HCT116 (cell line): Measurements from ENCODE around the gene CHTF18. TPM values are rescaled to one million over a fixed set of nuclear protein-coding genes. Genes with fewer than 3 reads are reported as not detected.

Source experiments
- ATAC-seq: fragments of 200-7000 bp; cut with Tn5 transposase; 2 replicates; pipeline ENCODE4 v1.9.1; 2020; ENCODE audit warnings: mild to moderate bottlenecking, moderate library complexity
- BruUV-seq: library from RNA; stranded (reverse); fragments of 400-500 nt; replicated peaks from 2 replicates; lab custom pipeline; 2021; lab: Mats Ljungman, UMichigan
- CTCF ChIA-PET: fragments of 300-600 bp; sonication (Branson Sonifier 250); formaldehyde crosslinking; loops from one replicate; lab custom pipeline; 2021; ENCODE audit warnings: antibody characterized with exemption; lab: Charles Lee
- POLR2A ChIA-PET: fragments of 300-600, 350-600 bp; sonication (Branson Sonifier 250); formaldehyde crosslinking; loops from one replicate; lab custom pipeline; 2021; ENCODE audit warnings: antibody characterized with exemption; lab: Charles Lee
- RAD21 ChIA-PET, 2 experiments: fragments of 300-600 bp; sonication (Branson Sonifier 250); formaldehyde crosslinking; loops; one replicate each; lab custom pipeline; 2023; ENCODE audit warnings: low total read pairs in 2 of 2; ENCODE audit not compliant: uncharacterized antibody in 2 of 2, unreplicated experiment in 2 of 2, low non-redundant PET in 1 of 2; lab: Charles Lee
- DNase-seq: peaks from one replicate; pipeline ENCODE4 v3.0.0-alpha.2; 2010; ENCODE audit warnings: low read depth, low spot score
- H2AFZ ChIP-seq: fragments of 200-600 bp; shearing (Covaris generic), sonication (generic); 2 replicates; pipeline ENCODE4 v1.6.1; 2017; ENCODE audit warnings: low read depth, mixed run types, mixed read lengths, antibody characterized with exemption, low read length; ENCODE audit not compliant: poor library complexity, severe bottlenecking
- H3K27ac ChIP-seq: 2 replicates; pipeline ENCODE4 v1.5.1; 2012; ENCODE audit warnings: low read depth, low read length
- H3K27me3 ChIP-seq: fragments of 200-600 bp; sonication (generic); 2 replicates; pipeline ENCODE4 v1.6.1; 2016; ENCODE audit warnings: mixed run types, low read length, mixed read lengths; ENCODE audit not compliant: insufficient read depth
- H3K36me3 ChIP-seq, 2 experiments: fragments of 200-500 bp in 1 of 2; fragments of 200-600 bp in 1 of 2; sonication (Bioruptor generic) in 1 of 2; sonication (generic) in 1 of 2; 2 replicates each; pipeline versions ENCODE4 v1.5.1 to v1.6.1; 2014 to 2016; ENCODE audit warnings: low read length in 2 of 2, inconsistent platforms in 1 of 2, mixed read lengths in 1 of 2, mixed run types in 1 of 2; ENCODE audit not compliant: insufficient read depth in 2 of 2, control insufficient read depth in 1 of 2
- H3K4me1 ChIP-seq, 2 experiments: fragments of 200-600 bp in 1 of 2; sonication (generic) in 1 of 2; 2 replicates each; pipeline versions ENCODE4 v1.5.1 to v1.6.1; 2012 to 2017; ENCODE audit warnings: low read length in 2 of 2, inconsistent platforms in 1 of 2, mild to moderate bottlenecking in 1 of 2, mixed read lengths in 1 of 2, mixed run types in 1 of 2, moderate library complexity in 1 of 2; ENCODE audit not compliant: insufficient read depth in 2 of 2, control insufficient read depth in 1 of 2
- H3K4me2 ChIP-seq: fragments of 200-600 bp; sonication (generic); 2 replicates; pipeline ENCODE4 v1.6.1; 2017; ENCODE audit warnings: mixed run types, low read length, mixed read lengths
- H3K4me3 ChIP-seq, 2 experiments: fragments of 200-600 bp in 1 of 2; sonication (generic) in 1 of 2; replicated peaks in 1 of 2; 2 replicates each; pipeline ENCODE4 v1.5.1; 2011 to 2016; ENCODE audit warnings: low read length in 2 of 2, control low read depth in 1 of 2, low read depth in 1 of 2, mild to moderate bottlenecking in 1 of 2, mixed read lengths in 1 of 2, mixed run types in 1 of 2
- H3K79me2 ChIP-seq: fragments of 200-600 bp; sonication (generic); 2 replicates; pipeline ENCODE4 v1.6.1; 2017; ENCODE audit warnings: mild to moderate bottlenecking, mixed run types, low read length, moderate library complexity, mixed read lengths; ENCODE audit not compliant: insufficient read depth
- H3K9ac ChIP-seq: fragments of 200-600 bp; sonication (generic); 2 replicates; pipeline ENCODE4 v1.6.1; 2016; ENCODE audit warnings: low read length, mixed read lengths
- H3K9me2 ChIP-seq: fragments of 200-600 bp; sonication (generic), shearing (Covaris generic); 2 replicates; pipeline ENCODE4 v1.6.1; 2017; ENCODE audit warnings: mixed run types, mild to moderate bottlenecking, moderate library complexity; ENCODE audit not compliant: insufficient read depth
- H3K9me3 ChIP-seq, 2 experiments: fragments of 200-500 bp in 1 of 2; fragments of 200-600 bp in 1 of 2; sonication (Bioruptor generic) in 1 of 2; sonication (generic) in 1 of 2; 2 replicates each; pipeline ENCODE4 v1.6.1; 2014 to 2017; ENCODE audit warnings: low read length in 2 of 2, mixed read lengths in 2 of 2, inconsistent platforms in 1 of 2, low read depth in 1 of 2, mild to moderate bottlenecking in 1 of 2, mixed run types in 1 of 2, moderate library complexity in 1 of 2; ENCODE audit not compliant: control insufficient read depth in 1 of 2, insufficient read depth in 1 of 2
- H4K20me1 ChIP-seq: fragments of 200-600 bp; sonication (generic), shearing (Covaris generic); 2 replicates; pipeline ENCODE4 v1.6.1; 2017; ENCODE audit warnings: mixed run types, mild to moderate bottlenecking, moderate library complexity; ENCODE audit not compliant: insufficient read depth
- SP1 ChIP-seq: IDR thresholded peaks from 2 replicates; pipeline ENCODE4 v1.6.1; 2012; ENCODE audit warnings: low read depth
- intact Hi-C: fragments of 100-400 bp; cut with micrococcal nuclease; formaldehyde crosslinking; loops from 2 replicates; pipeline ENCODE4 v1.10.0; 2022
- total RNA-seq: library from RNA; stranded (reverse); gene quantifications from one replicate; pipeline ENCODE4 v1.2.1, GENCODE V29; 2021; ENCODE audit not compliant: unreplicated experiment
- TF ChIP-seq, protein P1 (sequence below), 3 experiments: fragments of 200-600 bp in 1 of 3; sonication (generic) in 1 of 3; IDR thresholded peaks in 2 of 3; conservative IDR thresholded peaks in 1 of 3; 2 replicates each; pipeline ENCODE4 v1.5.1; 2012 to 2017; ENCODE audit warnings: low read depth in 2 of 3, low read length in 2 of 3, antibody characterized with exemption in 1 of 3, borderline replicate concordance in 1 of 3, control low read depth in 1 of 3, mild to moderate bottlenecking in 1 of 3, mixed read lengths in 1 of 3, mixed run types in 1 of 3, moderate library complexity in 1 of 3; ENCODE audit not compliant: insufficient read depth in 1 of 3

CHTF18 gene
- total RNA-seq, 1 experiment from 2014 or later: 145 TPM

DNA sequence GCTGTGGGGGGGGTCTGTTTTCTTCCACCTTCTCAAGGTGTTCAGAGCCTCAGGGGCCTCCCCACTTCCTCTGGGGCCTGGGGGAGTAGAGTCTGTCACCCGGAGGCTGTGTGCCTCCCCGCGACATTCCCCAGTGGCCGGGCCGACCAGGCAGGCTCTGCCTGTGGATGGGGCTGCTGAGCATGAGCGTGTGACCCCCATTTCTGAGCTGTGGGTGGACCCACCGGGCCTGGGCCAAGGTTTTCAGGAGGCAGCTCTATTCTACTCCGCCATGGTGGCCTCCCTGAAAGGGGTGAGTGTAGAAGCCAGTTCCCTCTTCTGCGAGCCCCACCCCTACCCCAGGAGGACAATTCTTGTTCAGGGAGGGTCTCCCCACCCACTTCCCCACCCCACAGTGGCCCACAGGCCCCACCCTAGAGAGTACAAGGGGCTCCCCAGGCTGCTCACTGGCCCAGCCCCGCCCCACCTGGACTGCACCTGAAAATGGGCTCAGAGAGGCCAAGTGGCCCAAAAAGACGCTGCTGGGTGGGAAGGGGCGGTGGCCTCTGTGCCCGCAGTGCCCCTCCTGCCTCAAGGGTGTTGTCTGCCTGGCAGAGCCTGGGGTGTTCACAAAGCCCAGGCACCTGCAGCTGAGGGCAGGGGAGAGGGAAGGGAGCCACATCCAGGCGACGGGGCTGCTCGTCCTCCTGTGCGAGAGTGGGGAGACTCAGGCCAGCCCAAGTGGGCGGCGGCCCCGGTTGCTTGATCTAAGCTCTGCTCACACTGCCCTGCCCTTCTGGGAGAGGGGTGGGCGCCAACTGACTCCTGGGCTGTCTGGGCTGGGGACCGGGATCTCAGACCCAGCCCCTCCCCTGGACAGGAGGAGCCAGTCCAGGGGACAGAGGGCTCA, 26.6 kb upstream of the CHTF18 start:
- peak overlapping the region; percentile 95 for H3K9ac ChIP-seq
- intact Hi-C loops: loop anchor here (1.0 kb wide), 1 partner anchor 11 kb away; no protein-coding TSS in a partner anchor
- H4K20me1 ChIP-seq: no peaks in the 10 kb centered on the region
- no peak for DNase-seq
- H3K4me3 ChIP-seq: peak overlapping the region; percentile 78 to 95
- peaks cover 34 to 47% of the 10 kb centered on the region in 2 experiments for H3K4me1 ChIP-seq
- peak overlapping the region; percentile 99 for H3K4me2 ChIP-seq
- H3K36me3 ChIP-seq: peaks cover 7 to 8% of the 10 kb centered on the region in 2 experiments; a peak in 3 of 4 replicates
- CTCF ChIA-PET: interaction anchor here (1.6 to 2.9 kb wide), 3 partner anchors 17 to 41 kb away, joined by 3 to 11 read pairs (median 11); partner anchors contain the start of gene ANTKMT
- POLR2A ChIA-PET: interaction anchor here (1.0 to 1.8 kb wide), 5 partner anchors 15 to 41 kb away, joined by 3 to 12 read pairs (median 5); partner anchors contain the start of genes ANTKMT, CCDC78, CHTF18 and HAGHL
- RAD21 ChIA-PET: interaction anchor here in 1 of 2 experiments (0.8 to 1.2 kb wide), 2 partner anchors 19 to 21 kb away, joined by 3 to 5 read pairs; partner anchors contain the start of gene CIAO3
- peaks cover 26% of the 10 kb centered on the region for H3K79me2 ChIP-seq
- peak; percentile 12 for ATAC-seq
- H3K9me3 ChIP-seq: peaks cover 0 to under 1% of the 10 kb centered on the region in 2 experiments; a peak in 1 of 4 replicates
- peak overlapping the region; percentile 97 for H3K27ac ChIP-seq
- no peak overlapping the region for H2AFZ ChIP-seq
- no peaks in the 10 kb centered on the region for H3K9me2 ChIP-seq
- no TSS peak for BruUV-seq
- H3K27me3 ChIP-seq: no peaks in the 10 kb centered on the region
- TF ChIP-seq, protein P1, sequence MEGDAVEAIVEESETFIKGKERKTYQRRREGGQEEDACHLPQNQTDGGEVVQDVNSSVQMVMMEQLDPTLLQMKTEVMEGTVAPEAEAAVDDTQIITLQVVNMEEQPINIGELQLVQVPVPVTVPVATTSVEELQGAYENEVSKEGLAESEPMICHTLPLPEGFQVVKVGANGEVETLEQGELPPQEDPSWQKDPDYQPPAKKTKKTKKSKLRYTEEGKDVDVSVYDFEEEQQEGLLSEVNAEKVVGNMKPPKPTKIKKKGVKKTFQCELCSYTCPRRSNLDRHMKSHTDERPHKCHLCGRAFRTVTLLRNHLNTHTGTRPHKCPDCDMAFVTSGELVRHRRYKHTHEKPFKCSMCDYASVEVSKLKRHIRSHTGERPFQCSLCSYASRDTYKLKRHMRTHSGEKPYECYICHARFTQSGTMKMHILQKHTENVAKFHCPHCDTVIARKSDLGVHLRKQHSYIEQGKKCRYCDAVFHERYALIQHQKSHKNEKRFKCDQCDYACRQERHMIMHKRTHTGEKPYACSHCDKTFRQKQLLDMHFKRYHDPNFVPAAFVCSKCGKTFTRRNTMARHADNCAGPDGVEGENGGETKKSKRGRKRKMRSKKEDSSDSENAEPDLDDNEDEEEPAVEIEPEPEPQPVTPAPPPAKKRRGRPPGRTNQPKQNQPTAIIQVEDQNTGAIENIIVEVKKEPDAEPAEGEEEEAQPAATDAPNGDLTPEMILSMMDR (IDR thresholded peaks at IDR 0.05 in 2 of 3, conservative IDR thresholded peaks at IDR 0.05 in 1 of 3; ENCODE audit: borderline replicate concordance in 1 of 3, insufficient read depth in 1 of 3, low read depth in 2 of 3, low read length in 2 of 3): 0 out of 6 replicates have a peak, but pooled peaks of 1 of the 3 experiments have one; percentile 16
- TF ChIP-seq SP1: no peak
